ENCODE results near the gene PI4KA.

DNA sequence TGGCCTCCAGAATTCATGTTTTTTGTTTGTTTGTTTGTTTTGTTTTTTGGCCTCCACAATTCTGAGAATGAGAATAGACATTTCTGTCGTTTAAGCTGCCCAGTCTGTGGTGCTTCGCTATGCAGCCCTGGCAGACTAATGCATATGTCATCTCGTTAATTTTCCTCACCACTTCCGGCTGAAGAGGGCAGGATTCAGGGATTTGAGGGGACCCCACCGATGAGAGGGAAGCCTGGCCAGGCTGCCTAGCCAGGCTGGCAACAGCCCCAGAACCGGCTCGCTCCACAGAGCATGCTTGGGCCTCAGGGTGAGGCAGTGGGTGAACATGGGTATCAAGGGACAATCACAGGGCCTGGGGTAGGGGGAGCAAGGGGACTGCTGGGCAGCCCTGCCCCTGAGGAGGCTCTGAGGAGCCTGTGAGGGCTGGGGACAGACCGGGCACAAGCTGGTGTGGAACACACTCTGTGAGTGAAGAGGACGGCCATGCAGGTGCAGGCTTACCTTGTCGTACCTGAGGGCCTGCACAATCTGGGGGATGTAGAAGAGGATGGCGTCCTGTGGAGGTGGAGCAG is 132.5 kb downstream of the PI4KA start:
- TF ChIP-seq, protein P1, sequence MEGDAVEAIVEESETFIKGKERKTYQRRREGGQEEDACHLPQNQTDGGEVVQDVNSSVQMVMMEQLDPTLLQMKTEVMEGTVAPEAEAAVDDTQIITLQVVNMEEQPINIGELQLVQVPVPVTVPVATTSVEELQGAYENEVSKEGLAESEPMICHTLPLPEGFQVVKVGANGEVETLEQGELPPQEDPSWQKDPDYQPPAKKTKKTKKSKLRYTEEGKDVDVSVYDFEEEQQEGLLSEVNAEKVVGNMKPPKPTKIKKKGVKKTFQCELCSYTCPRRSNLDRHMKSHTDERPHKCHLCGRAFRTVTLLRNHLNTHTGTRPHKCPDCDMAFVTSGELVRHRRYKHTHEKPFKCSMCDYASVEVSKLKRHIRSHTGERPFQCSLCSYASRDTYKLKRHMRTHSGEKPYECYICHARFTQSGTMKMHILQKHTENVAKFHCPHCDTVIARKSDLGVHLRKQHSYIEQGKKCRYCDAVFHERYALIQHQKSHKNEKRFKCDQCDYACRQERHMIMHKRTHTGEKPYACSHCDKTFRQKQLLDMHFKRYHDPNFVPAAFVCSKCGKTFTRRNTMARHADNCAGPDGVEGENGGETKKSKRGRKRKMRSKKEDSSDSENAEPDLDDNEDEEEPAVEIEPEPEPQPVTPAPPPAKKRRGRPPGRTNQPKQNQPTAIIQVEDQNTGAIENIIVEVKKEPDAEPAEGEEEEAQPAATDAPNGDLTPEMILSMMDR (conservative IDR thresholded peaks at IDR 0.05 in 1 of 2, IDR thresholded peaks at IDR 0.05 in 1 of 2; ENCODE audit: low read depth in 1 of 2, low read length in 2 of 2): no peak
- TF ChIP-seq EZH2 (IDR thresholded peaks at IDR 0.05; ENCODE audit: low read length, missing control alignments): no peak
